Left colon (tissue), 2 donors: Measurements from ENCODE around the gene AGMAT. TPM values are rescaled to one million over a fixed set of nuclear protein-coding genes. Genes with fewer than 3 reads are reported as not detected.
"Not testable (repeated sequence)": the region's sequence is repeated elsewhere in the genome, so short reads cannot be mapped to it uniquely, and the experiment has no call there.

Experiments
- ATAC-seq: fragments of 200-7000 bp; cut with Tn5 transposase; one replicate; pipeline ENCODE4 v1.9.1; 2020; ENCODE audit warnings: mild to moderate bottlenecking, moderate library complexity
- DNase-seq, 2 donors: peaks; one replicate each; pipeline ENCODE4 v3.0.0-alpha.2; 2020
- intact Hi-C, 2 donors: fragments of 100-400 bp; cut with DNase I in 1 of 2; cut with micrococcal nuclease in 1 of 2; formaldehyde crosslinking; loops; one replicate each; pipeline versions ENCODE4 v1.11.2 to v1.14.0; 2022; cut with DNase I, micrococcal nuclease
- total RNA-seq, 2 donors: library from RNA; stranded (reverse); fragmentation: NEBNext Ultra II Directional; extraction: Animal tissue kit (Norgen Biotek cat#: 25700); gene quantifications; one replicate each; pipeline ENCODE4 v1.2.1, GENCODE V29; 2021
- donor health status: DM: no; HTN: no; CAD: no.
- donor health status: DM: yes; HTN: yes; CAD: no.

The AGMAT gene
- total RNA-seq, 2 donors from 2014 or later = 18.4 to 25.1 TPM

DNA sequence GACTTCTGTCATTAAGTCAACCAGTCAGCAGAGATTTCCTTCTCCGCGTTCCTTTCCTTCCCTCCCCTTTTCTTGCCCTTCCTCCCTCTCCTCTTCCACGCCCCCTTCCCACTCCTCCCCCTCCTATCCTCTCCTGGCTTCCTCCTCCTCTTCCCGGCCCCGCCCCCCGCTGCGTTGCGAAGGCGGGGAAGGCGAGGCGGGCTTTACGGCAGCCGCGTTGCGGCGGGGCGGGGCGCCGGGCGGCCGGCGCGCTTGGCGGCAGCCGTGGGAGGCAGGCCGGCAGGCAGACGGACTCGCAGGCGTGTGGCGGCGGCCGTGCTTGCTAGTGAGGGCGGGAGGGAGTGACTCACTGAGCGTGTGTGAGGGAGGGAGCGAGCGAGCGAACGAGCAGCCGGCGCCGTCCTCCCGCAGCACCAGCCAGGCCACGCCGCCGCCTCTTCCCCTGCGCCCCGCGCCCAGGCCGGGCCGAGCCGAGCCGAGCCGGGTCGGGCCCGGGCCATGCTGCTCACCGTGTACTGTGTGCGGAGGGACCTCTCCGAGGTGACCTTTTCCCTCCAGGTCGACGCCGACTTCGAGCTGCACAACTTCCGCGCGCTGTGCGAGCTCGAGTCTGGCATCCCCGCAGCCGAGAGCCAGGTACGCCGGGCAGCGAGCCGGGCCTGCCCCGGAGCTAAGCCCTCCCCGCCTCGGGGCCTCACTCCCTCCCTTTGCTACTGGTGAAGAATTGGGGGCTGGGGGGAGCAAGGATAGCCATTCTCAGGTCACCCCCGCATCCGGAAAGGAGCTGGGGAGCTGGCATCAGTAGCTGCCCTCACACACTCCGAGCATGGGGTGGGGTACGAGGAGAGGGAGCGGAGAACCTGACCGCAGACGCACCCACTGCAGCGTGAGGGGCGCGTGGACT is 32.6 kb upstream of the AGMAT start, which contains the start of gene DDI2:
Gene DDI2 (plus strand): TSS at position 286 of the 904 bp plus-strand sequence. CDS start 213 bp downstream, at position 499.
- DNase-seq (peak; percentile 95 to 98), ATAC-seq (peak; percentile 86)
- intact Hi-C loops = no loop called here

DNA sequence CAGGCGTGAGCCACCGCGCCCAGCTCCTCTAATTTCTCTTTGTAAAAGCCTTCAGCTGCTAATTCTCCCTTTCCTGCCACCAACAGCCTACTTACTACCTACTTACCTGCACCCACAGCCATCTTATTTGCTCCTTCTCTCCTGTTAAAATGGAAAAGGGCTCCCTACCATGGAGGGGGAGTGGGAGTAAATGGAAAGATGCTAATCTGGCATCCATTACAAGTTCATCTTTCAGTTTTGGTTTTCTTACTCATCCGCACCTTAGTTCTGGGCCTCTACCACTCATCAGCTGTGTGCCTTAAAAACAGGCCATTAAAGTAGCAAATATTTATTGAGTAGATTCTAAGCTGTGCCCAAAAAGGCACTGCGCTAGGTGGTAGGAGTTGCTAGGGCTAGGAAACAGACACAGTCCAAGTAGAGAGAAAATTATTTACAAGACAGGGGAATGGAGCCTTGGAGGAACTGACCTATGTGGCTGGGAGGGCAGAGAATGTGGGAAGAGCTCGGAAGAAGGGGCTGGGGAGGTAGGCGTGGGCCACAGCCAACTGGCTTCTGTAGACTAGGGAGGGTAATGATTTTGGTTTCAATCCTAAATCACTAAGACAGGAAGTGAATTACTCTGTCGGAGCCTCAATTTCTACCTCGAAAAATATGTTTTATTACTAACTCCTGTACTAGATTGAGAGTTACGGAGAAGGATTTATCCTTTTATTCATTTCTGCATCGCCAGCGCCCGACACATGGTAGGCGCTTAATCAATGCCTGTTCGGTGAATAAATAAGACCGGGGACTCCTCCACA is 31.7 kb upstream of the AGMAT start:
- peak; percentile 10 for ATAC-seq
- peak in 1 of 2 donors; percentile 27 for DNase-seq
- intact Hi-C loops = no loop called here

DNA sequence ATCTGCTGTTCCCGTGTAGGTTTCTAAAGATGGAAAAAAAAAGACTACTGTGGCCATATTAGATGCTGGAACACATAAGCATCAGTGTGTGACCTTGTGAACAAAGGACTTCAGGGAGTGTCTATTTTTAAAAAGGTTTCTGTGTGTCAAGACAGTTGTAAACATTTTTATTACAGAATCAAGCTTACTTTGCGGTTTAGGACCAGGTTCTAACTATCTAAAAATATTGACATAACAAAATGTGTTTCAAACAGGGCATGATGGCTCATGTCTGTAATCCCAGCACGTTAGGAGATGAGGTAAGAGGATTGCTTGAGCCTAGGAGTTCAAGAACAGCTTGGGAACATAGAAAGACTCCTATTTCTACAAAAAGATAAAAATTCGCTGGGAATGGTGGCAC is 25.3 kb upstream of the AGMAT start:
- peak; percentile 34 for ATAC-seq
- intact Hi-C loops = no loop called here
- DNase-seq = no peak

DNA sequence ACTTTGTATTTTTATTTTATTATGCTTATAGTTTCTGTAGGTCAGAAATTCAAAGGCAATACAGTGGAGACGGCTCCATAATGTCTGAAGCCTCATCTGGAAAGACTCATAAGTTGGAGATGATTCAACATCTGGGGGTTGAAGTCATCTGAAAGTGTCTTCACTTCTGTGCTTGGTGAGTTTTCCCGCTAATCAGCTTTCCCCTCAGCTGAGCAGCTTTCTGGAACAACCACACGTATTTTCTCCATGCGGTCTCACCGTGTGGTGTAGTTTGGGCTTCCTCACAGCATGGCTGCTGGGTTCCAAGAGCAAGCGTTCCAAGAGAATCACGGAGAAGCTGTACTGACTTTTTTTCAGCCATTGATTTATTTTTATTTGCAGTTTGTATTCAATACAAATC is 24.8 kb upstream of the AGMAT start:
- DNase-seq (no peak), ATAC-seq (no peak)
- intact Hi-C loops = no loop called here

DNA sequence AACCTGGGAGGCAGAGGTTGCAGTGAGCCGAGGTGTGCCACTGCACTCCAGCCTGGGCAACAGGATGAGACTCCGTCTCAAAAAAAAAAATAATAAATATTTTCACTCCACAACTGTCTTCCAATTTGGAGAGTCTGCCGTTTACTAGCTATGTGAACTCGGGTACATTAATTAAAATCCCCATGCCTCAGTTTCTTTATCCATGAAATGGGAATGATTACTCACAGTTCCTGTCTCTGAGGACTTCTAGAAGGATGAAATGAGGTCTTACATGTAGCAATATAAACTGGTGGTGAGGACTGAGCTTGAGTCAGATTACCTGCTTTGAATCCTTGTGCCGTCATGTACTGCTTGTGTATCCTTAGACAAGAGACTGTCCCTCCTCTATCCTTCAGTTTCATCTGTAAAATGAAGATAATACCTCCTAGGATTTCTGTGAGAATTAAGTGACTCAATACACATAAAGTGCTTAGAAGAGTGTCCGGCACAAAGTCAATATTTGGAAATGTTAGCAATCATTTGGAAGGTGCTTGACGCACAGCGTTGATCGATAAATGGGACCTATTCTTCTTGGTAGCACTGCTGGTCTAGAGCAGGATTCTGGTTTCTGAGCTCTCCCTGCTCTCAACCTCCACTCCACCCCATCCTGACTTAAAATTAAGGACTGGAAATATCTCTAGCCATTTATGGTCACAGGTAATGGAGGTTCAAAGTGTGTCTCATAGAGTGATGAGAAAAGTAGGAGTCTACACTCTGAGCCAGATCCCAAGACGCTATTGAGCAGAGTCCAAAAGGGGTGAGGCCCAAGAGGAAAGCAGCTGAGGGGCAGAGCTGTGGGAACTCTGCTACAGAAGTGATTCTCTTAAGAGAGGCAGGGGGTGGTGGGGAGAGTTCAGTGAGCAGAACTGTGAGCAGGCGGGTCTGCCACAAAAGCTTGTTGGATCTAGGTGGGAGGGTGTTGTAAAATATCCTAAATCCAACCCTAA is 20.8 kb upstream of the AGMAT start:
- DNase-seq (no peak), ATAC-seq (no peak)
- intact Hi-C loops = no loop called here

DNA sequence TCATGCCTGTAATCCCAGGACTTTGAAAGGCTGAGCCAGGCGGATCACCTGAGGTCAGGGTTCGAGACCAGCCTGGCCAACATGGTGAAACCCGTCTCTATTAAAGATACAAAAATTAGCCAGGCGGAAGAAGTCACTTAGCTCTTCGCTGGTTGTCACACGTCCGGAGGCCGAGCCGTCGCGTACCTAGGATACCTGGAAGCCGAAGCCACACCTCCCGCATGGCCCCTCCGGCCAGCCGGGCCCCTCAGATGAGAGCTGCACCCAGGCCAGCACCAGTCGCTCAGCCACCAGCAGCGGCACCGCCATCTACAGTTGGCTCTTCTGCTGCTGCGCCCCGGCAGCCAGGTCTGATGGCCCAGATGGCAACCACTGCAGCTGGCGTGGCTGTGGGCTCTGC is 19.5 kb upstream of the AGMAT start:
- not testable (repeated sequence) for ATAC-seq, DNase-seq

DNA sequence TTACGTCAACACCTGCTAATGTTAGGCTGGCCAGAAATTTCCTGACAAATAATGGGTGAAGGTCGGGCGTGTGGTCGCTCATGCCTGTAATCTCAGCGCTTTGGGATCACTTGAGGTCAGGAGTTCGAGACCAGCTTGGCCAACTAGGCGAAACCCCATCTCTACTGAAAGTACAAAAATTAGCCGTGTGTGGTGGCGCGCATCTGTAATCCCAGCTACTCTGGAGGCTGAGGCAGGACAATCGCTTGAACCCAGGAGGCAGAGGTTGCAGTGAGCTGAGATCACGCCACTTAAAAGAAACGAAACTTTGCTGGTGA is 19.1 kb upstream of the AGMAT start:
- ATAC-seq, DNase-seq, intact Hi-C loops: not testable (repeated sequence)

More for the DNA sequence above, 19.5 kb upstream of the AGMAT start:
- intact Hi-C loops = not testable (repeated sequence)

DNA sequence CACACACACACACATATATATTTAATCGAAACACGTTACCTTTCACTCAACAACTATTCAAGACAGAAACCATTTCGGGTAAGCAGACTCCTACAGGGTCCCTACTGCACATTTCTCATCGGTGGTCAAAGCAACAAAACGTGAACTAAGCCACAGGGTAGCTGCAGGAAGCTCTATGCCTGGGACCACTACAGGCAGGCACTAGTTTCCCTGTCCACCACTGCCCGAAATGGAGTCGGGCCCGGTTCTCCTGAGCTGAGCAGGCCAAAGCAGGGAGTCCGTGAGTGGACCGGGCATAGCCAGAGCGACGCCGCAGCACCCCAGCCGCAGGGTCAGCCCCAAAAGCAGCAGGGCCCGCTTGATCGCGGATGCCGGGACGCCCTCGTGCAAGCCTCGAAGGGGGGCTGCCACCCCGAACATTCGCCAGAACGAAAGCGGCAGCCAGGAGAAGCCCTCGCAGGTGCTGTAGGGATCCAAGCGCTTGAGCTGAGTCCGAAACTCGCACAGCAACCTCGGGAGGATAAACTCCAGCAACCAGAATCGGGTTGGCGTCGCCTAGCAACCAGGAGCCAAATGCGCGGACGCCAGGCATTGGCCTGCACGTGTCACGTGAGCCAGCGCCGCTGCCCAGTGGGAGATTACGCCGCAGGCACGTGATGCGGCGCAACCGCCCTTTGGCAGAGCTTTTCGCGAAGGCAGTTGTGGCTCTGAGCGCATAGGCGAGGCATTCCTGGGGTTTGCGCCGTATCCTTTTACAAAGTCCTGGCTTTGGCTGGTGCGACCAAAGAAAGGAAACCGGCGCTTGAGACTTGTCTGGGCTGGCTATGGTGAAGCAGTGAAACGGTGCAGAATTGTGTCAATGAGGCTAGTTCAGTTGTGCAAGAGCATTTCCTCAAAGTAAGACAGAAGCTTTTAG is 18.5 kb upstream of the AGMAT start:
- DNase-seq = peak; percentile 98
- intact Hi-C loops = no loop called here
- ATAC-seq = peak; percentile 97

DNA sequence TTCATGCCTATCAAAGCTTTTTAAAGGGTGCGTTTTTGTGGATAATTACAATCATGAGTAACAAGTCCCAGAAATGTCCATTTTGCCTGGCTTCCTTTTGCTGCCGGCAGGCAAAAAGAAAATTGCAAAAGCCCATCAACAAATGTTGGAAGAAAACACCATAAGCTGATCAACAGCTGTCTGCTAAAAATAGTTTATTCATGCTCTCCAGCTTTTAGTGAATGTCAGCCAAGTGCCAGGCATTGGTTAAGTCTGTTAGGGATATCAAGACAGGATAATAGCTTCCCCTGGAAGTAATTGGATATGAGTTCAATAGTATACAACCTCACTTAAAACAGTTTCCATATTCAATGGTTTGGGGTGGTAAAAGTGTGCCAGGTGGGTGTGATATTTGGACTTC is 13.6 kb upstream of the AGMAT start:
- no peak for ATAC-seq
- intact Hi-C loops = loop anchor here in 1 of 2 donors (5.0 kb wide), 1 partner anchor 144 kb away; the partner anchor contains the start of gene TMEM82

DNA sequence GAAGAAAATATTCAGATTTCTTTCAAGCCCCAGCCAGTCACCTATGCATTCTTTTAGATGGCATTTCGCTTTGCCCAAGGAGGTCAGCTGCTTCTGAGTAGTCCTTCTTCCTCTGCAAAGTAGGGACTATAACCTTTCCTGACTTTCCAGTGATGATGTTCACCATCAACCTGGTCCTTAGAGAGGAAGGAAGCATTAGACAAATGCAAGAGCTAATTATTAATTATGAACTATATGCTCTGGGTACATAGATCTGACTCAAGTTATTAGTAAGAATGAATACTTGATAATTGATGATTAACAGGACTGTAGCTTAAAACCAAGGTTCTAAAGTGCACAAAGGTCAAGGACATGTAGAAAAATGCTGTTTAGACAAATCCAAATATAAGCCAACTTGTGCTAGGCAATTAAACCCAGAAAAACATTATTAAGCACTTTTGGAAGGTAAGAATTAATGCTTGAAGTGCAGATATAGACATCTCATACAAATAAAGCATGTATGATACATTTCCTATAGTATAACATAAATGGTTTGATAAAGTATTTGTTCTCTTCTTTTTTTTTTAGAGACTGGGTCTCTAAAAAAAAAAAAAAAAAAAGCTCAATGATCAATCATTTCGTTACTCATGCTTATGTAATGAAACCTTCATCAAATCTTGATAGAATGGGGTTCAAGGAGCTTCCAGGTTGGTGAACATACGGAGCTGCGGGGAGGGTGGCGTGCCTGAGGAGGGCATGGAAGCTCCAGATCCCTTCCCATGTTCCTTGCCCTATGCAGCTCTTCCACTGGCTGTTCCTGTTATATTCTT is 11.2 kb upstream of the AGMAT start:
- ATAC-seq (no peak), DNase-seq (no peak)
- intact Hi-C loops = loop anchor here in 1 of 2 donors (5.0 kb wide), 1 partner anchor 146 kb away; the partner anchor contains the start of gene TMEM82

More for the DNA sequence above, 13.6 kb upstream of the AGMAT start:
- DNase-seq = no peak

DNA sequence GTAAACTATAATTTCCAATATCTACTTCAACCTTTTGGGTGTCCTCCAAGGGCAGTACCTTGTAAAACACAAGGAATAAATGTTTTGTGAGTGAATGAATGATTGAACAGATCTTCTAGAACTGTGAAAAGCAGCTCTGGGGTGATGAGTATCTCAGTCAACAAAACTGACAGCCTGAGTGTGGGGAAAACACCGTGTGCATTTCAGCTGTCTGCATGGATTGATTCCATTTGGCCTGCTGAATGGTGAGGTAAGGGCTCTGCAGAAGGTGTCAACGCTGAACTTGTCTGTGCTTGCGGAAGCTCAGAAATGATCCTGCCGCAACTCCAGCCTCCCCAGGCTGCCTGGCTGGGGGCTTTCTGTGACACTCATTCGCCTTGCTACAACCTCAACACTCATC is 7.4 kb upstream of the AGMAT start:
- ATAC-seq = no peak

DNA sequence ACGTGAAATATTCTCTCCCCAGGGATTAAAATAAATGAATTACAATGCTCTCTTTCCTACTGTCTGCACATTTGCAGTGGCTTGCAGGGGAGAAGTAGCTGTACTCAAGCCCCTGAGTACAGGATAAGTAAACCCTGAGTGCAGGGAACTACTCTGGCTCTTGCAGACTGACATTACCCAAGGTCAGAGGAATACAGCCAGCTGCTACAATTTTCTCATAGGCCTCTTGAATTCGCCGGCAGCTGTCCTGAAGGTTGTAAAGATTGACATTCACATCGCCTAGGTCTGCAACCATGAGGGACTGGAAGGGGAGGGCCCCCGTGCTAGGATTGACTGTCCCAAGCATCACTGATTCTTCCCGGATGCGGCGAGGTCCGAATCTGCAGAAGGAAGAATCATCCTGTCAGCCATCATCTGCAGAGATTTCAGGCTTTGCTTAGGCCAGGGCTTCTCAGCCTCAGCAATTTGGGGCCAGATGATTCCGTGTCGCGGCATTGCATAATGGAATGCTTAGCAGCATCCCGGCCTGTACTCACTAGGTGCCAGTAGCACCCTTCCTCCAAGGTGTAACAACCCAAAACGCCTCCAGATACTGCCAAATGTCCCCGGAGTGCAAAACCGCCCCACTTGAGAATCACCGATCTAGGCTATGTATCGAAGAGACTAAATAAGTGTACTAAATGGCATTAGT is 1.7 kb downstream of the AGMAT start:
- intact Hi-C loops = no loop called here
- DNase-seq = no peak
- ATAC-seq = no peak

More for the DNA sequence above, 7.4 kb upstream of the AGMAT start:
- no peak for DNase-seq
- intact Hi-C loops = no loop called here

DNA sequence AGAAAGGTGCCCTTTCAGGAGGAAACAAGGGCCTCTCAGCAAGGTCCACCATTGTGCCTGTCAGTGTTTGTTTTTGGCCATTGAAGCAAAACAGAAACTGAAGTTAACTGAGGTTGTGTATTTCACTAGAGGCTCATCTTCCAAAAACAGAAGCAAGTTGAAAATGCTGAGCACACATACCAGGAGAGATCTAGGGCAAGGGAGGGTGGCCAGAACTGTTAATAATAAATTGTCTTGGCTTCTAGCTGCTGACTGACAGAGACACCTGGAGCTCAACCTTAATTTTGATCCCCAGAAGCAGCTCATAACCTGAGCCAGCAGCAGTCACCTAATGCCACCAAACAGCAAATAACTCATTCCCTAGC is 5.2 kb downstream of the AGMAT start:
- intact Hi-C loops = no loop called here
- no peak for DNase-seq
- ATAC-seq = no peak

DNA sequence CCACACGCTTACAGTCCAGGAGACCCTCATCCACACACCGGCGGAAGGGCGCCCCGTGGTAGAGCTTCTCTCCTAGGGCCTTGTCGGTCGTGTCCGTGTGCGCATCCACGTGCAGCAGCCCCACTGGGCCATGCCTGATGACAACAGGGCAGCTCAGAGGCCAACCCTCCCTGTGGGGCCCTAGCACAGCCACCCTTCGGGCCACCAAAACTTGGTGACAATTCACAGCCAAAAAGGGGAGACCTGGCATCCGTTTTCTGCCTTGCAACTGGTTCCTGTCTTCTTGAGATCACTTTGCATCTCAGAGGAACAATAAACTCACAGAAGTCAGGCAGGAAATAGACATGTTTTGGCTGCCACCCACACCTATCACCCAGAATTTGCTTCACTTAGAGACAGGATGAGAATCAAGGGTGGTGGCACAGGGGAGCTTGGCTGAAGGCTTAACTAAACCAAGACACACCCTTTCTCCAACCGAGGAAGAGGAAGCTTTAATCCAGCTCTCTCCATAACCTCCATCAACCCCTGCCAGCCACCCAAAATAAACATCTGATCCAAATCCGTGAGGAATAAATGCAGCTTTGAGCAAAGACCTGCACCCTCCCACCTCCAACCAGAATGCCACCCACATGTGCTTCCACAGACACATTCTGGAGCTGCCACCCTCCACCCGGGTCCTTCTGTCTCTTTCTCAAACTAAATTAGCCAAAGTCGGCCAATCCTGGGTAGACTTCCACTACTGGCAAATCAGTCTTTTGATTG is 5.7 kb downstream of the AGMAT start:
- DNase-seq = peak in 1 of 2 donors; percentile 12
- peak; percentile 60 for ATAC-seq
- intact Hi-C loops = no loop called here

DNA sequence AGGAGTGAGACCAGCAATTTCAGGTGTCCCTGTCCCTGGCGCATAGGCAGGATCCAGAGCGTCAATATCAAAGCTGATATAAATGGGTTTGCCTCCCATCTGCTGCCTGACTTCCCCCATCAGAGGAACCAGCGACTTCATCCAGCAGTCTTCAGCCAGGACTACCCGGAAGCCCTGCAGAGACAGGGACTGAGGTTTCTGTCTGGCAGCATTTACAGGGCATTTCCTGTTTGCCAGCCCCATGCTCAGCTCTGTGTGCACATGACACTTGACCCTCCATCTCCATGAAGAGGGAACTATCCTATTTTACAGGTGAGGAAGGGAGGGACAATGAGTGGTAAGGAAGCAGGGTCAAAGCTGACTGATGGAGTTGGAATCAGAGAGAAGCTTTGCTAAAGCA is 7.2 kb downstream of the AGMAT start:
- ATAC-seq (no peak), DNase-seq (no peak)
- intact Hi-C loops = no loop called here
